MM.1S (cell line): Measurements from ENCODE around the gene CHRNA4.

Experiments
- EZH2 ChIP-seq: fragments of 300-600 bp; sonication (generic); optimal IDR thresholded peaks from 2 replicates; pipeline ENCODE3; 2017; ENCODE audit warnings: low read depth, mild to moderate bottlenecking, antibody characterized with exemption, low read length, mixed read lengths
- TF ChIP-seq, protein P1 (sequence below): fragments of 300-600 bp; sonication (generic); IDR thresholded peaks from 2 replicates; pipeline ENCODE4 v1.5.1; 2016; ENCODE audit warnings: antibody characterized with exemption, low read length, mixed read lengths

DNA sequence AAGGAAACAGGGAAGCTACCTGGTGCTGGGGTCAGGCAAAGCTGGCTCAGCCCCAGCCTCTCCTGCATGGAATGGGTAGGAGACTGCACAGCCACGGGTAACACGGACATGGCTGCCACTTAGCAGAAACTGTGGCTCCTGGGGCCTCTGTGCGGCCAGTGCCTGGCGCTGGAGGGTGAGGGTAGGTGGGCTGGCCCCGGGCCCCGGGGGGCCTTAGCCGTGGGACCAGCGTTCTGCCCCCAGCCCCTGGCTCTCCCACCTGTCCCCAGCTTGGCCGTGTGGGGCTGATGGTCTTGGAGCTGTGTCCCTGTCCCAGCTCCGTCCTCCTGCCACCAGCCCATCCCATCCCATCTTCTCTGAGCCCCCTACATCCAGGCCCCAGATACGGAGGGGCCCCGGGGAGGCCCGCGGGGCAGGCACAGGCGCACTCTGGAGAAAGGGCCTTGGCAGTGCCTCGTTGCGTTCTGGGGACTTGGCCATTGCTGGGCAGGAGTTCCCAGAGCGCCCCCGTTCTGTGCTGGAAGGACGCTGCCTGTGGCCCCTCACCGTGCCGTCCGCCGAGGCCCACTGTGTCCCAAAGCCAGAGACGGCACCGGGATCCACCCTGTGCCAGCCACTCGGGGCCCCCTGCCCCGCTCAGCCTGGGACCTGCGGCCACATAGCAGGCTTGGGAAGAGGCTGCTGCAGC lies 12.2 kb downstream of the CHRNA4 start:
- TF ChIP-seq, protein P1, sequence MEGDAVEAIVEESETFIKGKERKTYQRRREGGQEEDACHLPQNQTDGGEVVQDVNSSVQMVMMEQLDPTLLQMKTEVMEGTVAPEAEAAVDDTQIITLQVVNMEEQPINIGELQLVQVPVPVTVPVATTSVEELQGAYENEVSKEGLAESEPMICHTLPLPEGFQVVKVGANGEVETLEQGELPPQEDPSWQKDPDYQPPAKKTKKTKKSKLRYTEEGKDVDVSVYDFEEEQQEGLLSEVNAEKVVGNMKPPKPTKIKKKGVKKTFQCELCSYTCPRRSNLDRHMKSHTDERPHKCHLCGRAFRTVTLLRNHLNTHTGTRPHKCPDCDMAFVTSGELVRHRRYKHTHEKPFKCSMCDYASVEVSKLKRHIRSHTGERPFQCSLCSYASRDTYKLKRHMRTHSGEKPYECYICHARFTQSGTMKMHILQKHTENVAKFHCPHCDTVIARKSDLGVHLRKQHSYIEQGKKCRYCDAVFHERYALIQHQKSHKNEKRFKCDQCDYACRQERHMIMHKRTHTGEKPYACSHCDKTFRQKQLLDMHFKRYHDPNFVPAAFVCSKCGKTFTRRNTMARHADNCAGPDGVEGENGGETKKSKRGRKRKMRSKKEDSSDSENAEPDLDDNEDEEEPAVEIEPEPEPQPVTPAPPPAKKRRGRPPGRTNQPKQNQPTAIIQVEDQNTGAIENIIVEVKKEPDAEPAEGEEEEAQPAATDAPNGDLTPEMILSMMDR, result no peak
- no peak for TF ChIP-seq EZH2
